NCI-H82 (cell line): ENCODE data around the gene CARM1.
"Not testable (repeated sequence)": the region's sequence is repeated elsewhere in the genome, so short reads cannot be mapped to it uniquely, and the experiment has no call there.

Experiments
- DNase-seq: peaks from one replicate; lab custom pipeline; 2025; lab: John Stamatoyannopoulos, UW

The CARM1 gene

DNA sequence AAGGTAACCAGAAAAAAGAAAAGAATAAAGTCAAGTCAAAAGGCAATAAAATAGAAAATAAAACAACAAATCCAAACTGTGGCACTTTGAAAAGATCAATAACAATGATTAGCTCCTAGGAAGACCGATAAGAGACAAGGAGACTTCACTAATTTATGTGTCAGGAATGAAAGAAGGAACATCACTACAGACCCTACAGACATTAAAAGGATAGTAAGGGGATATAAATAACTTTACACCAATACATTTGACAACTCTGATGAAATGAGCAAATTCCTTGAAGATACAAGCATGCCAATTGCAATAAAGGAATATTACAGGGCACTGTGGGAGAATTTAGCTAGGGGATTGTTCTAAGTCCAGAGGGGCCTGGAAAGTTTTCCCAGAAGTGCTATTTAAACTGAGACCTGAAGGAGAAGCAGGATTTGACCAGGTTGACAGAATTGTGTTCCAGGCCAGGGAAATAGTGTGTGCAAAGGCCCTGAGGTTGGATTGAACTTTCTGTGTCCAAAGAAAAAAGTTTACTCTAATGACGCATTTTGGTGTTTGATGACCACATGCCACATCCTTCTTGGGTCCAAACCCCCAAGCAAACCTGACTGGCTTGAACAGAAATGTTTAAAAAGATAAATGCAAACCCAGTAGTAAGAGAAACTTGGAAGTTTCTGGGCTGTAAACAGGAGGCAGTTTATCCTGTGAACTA lies 24.7 kb upstream of the CARM1 start:
- DNase-seq, result no peak

DNA sequence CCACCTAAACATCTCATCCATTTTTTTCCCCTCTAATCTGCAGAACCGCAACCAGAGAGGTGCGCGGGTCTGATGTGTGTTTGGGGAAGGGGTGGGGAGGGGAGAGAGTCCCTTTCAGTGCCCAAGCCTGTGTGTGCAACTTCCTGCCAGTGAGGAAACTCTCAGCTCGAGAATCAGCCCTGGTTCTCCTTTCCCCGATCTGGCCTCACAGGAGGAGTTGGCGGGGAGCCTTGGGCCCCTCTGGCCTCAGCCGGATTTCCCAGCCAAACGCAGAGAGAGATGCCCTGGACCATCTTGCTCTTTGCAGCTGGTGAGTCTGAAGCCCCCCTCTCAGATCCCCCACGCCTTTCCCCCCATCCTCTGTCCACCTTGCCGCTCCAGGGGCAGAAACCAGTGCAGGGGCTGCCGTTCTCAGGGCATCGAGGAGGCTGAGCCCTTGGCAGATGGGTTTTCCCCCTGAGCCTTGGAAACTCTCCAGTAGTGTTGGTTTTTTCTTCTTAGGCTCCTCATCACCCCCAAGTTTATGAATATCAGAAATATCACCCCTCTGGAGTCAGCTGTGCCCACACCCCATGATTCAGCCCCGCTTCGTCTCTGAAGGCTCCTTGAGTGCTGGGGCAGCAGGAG lies 23.0 kb upstream of the CARM1 start, which contains the start of gene C19orf38:
C19orf38 (plus strand) TSS at position 186 of the 627 bp plus-strand sequence; CDS start at position 280, 94 bp downstream.
- no peak for DNase-seq

DNA sequence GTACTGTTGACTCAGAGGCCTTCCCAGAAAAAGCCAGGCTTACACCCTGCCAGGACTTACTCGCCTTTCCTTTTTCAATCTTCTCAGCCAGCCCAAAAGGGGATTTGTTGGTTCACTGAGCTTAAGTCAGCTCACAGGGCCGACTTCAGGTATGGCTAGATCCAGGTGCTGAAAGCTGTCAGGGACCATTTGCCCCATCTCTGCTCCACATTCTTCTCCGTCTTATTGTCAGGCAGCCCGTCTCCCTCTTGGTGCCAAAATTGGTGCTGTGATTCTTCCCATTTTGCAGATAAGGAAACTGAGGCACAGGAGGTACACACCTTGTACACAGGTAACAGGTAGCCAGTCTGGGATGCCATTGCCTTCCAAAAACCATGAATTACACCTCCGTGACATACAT lies 20.7 kb upstream of the CARM1 start:
- DNase-seq, result no peak

DNA sequence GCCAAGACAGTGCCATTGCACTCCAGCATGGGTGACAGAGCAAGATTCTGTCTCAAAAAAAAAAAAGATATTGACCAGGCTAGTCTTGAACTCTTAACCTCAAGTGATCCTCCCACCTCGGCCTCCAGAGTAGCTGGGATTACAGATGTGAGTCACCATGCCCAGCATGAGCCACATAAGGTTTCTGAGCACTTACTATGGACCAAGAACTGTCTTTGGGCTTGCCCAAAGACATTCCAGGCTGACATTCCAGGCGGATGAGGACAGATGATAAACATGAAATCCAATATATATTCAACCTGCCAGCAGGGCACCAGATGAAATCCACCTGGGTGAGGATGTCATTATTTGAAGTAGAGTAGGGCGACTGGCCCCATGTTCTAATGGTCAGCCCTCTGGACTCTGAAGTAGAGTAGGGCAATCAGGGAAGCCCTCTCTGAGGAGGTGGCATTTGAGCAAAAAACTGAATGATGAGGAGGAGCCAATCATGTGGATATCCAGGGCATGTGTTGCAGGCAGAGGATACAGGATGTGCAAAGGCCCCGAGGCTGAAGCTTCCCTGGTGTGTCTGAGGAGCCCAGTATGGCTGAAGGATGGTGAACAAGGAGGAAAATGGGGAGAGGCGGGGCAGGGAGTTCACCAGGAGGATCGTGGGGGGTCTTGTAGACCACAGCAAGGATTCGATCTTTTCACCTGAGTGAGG lies 19.1 kb upstream of the CARM1 start:
- no peak for DNase-seq

DNA sequence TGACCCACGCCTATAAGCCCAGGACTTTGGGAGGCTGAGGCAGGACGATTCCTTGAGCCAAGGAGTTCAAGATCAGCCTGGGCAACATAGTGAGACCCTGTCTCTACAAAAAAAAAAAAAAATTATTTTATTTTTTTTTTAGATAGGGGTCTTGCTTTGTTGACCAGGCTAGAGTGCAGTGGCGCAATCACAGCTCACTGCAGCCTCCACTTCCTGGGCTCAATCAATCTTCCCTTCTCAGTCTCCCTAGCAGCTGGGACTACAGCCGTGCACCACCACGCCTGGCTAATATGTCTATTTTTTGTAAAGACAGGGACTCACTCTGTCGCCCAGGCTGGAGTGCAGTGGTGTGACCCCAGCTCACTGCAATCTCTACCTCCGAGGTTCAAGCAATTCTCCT lies 18.4 kb upstream of the CARM1 start:
- DNase-seq, result no peak

DNA sequence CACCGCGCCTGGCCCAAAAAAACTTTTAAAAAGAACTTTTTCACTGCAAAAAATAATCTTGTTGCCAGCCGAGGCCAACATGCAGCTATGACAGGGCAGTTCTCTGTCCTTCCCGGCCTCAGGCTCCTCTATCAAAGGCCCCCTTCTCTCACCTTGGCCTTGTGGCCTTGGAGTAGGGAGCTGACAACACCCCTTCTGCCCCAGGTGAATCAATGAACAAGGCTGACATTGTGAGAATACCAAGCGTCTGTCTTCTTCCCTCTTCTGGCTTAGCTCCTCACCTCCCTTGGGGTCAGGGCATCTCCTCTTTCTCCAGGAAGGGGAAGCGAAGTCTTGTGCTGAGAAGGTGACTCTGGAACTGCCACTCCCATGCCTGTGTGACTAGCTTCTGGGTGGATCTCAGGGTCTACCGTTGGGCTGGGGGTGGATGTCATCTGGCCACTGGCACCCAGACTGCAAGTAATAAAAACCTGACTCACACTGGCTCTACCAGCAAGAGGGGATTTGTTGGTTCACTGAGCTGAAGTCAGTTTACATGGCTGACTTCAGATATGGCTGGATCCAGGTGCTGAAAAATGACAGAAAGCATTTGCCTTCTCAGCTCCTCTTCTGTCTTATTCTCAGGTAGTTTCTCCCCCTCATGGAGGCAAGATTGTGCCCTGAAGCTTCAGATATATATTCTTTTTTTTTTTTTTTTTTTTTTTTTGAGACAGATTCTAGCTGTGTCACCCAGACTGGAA lies 16.8 kb upstream of the CARM1 start:
- no peak for DNase-seq

DNA sequence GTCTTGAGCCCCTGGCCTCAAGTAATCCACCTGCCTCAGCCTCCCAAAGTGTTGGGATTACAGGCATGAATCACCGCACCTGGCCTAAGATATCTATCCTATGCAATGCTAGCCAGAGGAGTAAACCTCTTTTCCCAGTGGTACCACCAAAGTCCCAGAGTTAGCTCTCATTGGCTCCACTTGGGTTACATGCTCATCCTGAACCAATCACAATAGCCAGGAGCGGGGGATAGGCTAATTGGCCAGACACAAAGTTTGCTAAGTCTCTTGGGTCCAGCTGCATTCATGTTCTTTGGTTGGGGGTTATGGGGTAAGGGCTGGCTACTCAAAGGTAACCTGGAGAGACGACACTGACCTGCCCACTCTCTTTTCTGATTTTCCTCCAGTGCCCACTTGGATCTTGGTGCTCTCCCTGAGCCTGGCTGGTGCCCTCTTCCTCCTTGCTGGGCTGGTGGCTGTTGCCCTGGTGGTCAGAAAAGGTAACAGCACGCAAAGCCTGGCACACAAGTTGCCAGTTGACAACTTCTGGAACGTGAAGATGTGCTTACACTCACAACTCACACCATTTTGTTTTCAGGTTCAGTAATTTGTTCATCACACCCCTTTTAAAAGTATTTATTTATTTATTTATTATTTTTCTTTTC lies 15.4 kb upstream of the CARM1 start:
- DNase-seq, result peak; percentile 50

DNA sequence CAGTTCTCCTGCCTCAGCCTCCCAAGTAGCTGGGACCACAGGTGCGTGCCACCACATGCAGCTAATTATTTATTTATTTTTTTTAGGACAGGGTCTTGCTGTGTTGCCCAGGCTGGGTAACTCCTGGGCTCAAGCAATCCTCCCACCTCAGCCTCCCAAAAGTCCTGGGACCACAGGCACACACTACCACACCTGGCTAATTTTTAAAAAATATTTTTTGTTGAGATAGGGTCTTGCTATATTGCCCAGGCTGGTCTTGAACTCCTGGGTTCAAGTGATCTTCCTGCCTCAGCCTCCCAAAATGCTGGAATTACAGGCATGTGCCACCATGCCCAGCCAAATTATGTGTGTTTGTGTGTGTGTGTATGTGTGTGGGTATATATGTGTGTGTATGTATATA lies 14.5 kb upstream of the CARM1 start:
- not testable (repeated sequence) for DNase-seq

DNA sequence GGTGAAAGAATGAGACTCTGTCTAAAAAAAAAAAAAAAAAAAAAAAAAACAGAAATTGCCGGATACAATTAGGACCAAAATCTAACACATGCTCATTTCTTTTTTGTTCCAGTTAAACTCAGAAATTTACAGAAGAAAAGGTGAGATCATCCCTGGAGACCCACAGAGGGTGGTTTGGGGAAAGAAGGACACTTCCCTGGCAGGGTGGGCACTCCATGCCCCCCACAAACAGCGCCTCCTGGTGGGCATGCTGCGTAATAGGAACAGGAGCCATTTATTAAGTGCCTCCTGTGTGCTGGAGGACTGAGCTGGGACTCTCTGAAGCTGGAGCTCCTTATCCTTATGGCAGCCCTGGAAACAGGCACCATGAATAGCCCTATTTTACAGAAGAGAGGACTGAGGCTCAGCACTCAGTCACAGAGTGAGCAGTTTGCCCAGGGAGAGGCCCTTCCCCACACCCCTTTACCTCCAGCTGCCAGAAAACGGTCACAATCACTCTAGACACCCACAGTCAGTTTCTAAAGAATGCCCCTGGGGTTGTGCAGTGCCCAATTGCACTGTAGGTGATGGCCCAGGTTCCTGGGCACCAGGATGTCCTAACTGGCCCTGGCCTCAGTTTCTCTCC lies 13.0 kb upstream of the CARM1 start:
- DNase-seq, result peak; percentile 63

DNA sequence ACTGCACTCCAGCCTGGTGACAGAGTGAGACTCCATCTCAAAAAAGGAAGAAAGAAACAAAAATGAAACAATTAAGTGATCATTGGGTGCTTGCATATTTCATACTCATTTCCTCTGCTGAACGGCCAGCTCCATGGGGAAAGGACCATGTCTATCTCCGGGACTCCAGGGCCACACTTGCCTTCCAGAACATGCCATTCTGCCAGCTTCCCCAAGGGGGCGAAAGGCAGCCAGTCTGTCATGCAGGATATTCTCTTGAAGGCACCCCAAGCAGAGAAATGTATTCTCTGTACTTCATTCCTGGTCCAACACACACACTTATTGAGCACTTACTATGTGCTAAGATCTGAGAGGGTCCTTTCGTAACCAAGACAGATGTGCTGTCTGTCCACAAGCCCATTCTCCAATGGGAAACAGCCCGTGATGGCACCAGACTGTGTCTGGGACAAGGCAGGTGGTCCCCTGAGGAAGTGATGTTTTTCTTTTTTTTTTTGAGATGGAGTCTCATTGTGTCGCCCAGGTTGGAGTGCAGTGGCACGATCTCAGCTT lies 10.2 kb upstream of the CARM1 start:
- peak; percentile 51 for DNase-seq

DNA sequence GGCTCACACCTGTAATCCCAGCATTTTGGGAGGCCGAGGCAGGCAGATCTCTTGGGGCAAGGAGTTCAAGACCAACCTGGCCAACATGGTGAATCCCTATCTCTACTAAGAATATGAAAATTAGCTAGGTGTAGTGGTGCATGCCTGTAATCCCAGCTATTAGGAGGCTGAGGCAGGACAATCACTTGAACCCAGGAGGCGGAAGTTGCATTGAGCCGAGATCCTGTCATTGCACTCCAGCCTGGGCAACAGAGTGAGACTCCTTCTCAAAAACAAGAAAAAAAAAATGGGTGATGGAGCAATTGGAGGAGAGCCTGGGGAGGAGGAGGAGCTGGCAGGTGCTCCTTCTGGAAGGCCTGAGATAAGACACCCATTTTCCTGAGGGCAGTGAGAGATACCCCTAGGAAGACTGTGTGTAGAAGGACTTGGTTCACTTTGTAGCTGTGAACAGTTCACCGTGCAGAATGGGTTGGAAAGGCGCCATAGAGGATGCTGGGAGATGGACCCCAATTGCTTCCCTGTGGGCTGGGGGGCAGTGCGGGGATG lies 8.7 kb upstream of the CARM1 start:
- DNase-seq, result no peak

DNA sequence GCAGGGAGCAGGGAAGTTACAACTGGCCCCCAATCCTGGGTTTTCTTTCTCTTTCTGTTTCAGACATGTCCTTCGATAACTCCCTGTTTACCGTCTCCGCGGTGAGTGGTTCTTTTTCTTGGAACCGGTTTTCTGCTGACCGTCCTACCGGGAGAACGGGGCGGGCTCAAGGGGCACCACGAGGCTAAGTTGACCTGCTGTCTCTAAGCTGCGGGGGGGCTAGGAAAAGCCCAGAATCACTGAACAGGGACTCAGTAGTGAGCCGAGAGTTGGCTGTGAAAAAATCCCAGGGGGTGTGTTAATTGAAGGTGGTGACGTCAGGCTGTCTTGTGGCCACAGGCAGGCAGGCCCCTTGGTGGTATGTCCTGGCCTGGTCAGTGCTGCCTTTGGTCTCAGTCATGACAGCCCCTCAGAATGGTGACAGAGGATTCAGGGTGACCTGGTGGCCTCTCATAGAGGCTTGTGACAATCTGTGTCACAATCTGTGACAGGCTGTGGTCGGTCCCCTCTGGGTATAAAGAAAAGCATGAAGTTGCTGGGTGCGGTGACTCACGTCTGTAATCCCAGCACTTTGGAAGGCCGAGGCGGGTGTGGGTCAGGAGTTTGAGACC lies 8.1 kb upstream of the CARM1 start:
- no peak for DNase-seq

DNA sequence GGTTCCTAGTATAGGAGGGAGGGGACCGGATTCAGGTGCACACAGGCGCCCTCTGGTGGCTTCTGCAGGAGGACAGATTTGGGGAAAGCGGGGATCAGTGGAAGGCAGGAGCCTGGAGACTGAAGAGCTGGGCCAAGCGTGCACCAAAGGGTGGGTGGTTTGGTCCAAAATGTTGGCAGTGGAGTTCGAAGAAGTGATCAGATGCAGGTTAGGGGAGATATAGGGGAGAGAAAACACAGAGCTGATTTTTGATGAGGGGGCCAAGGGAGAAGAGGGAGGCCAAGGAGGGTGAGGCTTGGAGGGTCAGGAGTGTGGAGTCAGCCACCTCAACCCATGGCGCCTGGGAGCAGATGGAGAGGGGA lies 6.8 kb upstream of the CARM1 start:
- peak; percentile 85 for DNase-seq

DNA sequence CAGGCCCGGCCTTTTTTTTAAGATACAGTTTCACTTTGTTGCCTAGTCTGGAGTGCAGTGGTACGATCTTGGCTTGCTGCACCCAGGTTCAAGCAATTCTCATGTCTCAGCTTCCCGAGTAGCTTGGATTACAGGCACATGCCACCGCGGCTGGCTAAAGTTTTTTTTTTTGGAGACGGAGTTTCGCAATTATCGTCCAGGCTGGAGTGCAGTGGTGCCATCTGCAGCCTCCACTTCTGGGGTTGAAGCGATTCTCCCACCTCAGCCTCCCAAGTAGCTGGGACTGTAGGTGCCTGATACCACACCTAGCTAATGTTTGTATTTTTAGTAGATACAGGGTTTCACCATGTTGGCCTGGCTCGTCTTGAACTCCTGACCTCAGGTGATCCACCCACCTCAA lies 4.9 kb upstream of the CARM1 start:
- DNase-seq, result no peak

DNA sequence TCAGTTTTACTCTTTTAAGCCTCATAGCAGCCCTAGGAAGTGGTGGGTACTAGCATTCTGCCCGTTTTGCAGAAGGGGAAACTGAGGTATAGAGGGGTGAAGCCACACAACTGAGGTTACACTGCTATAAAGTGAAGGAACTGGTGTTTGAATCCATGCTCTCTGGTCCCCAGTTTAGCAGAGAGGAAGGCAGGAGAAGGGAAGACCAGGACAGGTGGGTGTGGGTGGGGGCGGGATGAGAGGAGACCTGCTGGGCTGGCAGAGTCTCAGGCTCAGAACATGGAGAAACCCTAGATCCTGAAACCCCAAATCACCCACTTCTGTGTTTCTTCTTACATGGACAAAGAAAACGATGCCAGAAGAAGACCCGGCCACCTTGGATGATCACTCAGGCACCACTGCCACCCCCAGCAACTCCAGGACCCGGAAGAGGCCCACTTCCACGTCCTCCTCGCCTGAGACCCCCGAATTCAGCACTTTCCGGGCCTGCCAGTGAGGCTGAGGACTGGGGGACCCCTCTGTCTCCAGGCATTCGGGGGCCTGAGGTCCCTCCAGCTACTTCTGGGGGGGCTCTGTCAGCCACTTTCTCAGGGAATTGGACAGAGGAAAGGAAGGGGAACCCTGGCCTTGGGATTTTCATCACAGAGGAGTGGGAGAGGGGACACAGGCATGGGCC lies 2.3 kb upstream of the CARM1 start:
- DNase-seq, result no peak

DNA sequence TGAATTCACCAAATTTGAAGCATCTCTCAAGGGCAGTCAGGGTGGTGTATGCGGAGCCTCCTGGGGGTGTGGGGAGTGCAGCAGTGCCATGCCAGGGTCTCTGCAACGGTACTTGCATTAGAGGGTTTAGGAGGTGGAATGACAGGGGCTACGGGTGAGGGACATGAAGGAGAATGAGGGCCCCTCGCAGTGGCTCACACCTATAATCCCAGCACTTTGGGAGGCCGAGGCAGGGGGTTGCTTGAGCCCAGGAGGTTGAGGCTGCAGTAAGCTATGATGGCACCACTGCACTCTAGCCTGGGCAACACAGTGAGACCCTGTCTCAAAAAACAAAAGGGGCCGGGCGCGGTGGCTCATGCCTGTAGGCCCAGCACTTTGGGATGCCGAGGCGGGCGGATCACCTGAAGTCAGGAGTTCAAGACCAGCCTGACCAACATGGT lies 1.5 kb upstream of the CARM1 start:
- DNase-seq, result not testable (repeated sequence)

DNA sequence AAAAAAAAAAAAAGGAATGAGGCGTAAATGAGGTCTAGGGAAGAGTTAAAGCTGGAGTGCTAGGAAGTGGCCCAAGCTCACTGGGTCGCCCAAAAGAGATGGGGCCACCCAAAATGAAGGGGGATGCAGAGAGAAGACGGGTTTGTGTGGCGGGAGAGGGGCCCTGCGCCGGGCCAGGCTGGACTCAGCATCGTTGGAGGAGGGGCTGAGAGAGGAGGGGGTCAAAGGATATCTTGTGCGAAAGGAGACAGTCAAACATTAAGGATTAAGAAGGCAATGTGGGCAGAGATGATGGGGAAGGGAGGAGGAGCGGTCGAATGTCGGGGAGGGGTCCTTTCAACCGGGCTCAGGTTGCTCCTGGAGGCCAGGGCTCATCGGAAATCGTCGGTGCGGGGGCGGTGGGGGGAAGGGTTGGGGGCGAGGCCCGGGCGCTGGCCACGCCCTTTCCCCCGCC lies 825 bp upstream of the CARM1 start:
- DNase-seq, result no peak

DNA sequence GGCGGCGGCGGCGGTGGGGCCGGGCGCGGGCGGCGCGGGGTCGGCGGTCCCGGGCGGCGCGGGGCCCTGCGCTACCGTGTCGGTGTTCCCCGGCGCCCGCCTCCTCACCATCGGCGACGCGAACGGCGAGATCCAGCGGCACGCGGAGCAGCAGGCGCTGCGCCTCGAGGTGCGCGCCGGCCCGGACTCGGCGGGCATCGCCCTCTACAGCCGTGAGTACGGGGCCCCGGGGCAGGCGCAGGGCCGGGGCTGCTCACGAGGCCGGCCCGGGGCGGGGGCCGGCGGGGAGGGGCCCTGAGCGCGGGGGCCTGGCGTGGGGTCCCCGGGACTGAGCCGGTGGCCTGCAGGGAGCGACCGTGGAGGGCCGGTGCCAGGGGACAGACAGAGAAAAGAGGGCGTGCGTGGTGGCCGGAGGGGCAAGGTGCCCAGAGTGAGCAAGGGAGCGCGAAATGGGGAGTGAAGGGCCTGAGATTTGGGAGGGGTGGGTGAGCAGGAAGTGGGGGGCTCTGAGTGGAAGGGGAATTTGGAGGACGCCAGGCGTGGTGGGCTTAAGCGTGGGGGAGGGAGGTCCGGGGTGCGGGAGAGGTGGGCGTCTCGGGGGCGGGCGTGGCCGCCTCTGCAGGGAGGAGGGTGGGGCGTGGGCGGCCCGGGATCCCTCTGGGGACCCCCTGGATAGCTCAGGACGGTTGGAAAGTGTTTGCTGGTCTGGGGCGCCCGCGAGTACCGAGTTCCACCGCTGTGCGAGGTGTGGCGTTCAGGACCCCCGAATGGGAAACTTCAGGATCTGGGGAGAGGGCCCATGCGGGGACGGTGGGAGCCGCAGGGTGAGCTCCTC lies 575 bp downstream of the CARM1 start:
- DNase-seq, result peak; percentile 51

DNA sequence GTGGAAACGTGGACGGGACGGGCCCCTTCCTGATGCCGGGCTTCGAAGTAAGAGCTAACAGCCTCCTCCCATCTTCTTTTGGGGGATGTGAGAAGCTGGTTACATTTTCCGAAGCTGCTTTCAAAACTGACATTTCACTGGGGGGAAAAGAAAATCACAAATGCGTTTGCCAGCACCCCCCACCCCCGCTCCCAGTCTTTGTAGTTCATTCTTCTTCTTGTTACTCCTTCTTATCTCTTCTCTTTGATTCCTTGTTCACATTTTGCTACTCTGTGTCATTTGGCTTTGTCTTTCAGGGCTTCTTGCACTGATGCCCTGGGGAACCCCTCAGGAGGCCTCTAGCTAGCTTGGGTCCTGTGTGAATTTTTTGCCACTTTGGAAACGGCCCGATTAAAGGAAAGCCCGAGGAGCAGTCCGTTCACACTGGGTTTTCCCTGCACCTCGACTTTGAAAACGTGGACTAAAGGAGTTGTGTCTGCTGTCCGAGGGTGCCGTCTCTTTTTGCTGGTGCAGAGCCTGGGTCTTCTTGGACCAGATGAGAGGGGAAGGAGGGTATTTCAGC lies 1.3 kb downstream of the CARM1 start:
- DNase-seq, result no peak
